ENCODE measurements around the gene ADAR. TPM values are rescaled to one million over a fixed set of nuclear protein-coding genes. Genes with fewer than 3 reads are reported as not detected.

ADAR gene
- total RNA-seq, 1 experiment from 2014 or later: 168 TPM

GRCh38 chr1:154626456-154627256 lies 18.7 kb upstream of the ADAR start:
- no peaks in the 10 kb centered on the region for H3K9me3 Mint-ChIP-seq (ENCODE audit: unreplicated experiment)
- peak overlapping the region; percentile 84 for H3K4me3 Mint-ChIP-seq (ENCODE audit: unreplicated experiment)
- peak; percentile 36 for DNase-seq (ENCODE audit: unreplicated experiment)
- ChIA-PET CTCF (interaction anchor here (0.6 to 2.8 kb wide), 12 partner anchors 16 to 464 kb away, joined by 3 to 11 read pairs (median 4); no protein-coding TSS in a partner anchor), POLR2A (interaction anchor here (0.6 to 7.3 kb wide), 25 partner anchors 9 to 1656 kb away, joined by 3 to 161 read pairs (median 4); partner anchors contain the start of genes ADAR, SHC1, SLC39A1 and SMG5)
- TF ChIP-seq CTCF (IDR thresholded peaks at IDR 0.05; ENCODE audit: unreplicated experiment): no peak
- peaks cover 30% of the 10 kb centered on the region for H3K4me1 Mint-ChIP-seq (ENCODE audit: insufficient read depth, unreplicated experiment)
- peak overlapping the region; percentile 99 for H3K27ac Mint-ChIP-seq (ENCODE audit: low read depth, unreplicated experiment)
- TSS peak; percentile 42 for BruUV-seq (replicated peaks)
- intact Hi-C loops (cut with micrococcal nuclease): loop anchor here (1.0 to 2.0 kb wide), 2 partner anchors 18 to 67 kb away; partner anchors contain the start of gene ADAR
- H3K27me3 Mint-ChIP-seq (ENCODE audit: insufficient read depth, unreplicated experiment): peaks cover 18% of the 10 kb centered on the region
- H3K36me3 Mint-ChIP-seq (ENCODE audit: insufficient read depth, unreplicated experiment): peaks cover 28% of the 10 kb centered on the region

GRCh38 chr1:154624746-154625643 lies 17.0 kb upstream of the ADAR start:
- Mint-ChIP-seq H3K4me1 (ENCODE audit: insufficient read depth, unreplicated experiment) (peaks cover 30% of the 10 kb centered on the region), H3K27me3 (ENCODE audit: insufficient read depth, unreplicated experiment) (peaks cover 1% of the 10 kb centered on the region), H3K36me3 (ENCODE audit: insufficient read depth, unreplicated experiment) (peaks cover 28% of the 10 kb centered on the region), H3K4me3 (ENCODE audit: unreplicated experiment) (peak overlapping the region; percentile 16), H3K27ac (ENCODE audit: low read depth, unreplicated experiment) (peak overlapping the region; percentile 16), H3K9me3 (ENCODE audit: unreplicated experiment) (no peaks in the 10 kb centered on the region)
- TSS peak; percentile 5 for BruUV-seq (replicated peaks)
- intact Hi-C loops (cut with micrococcal nuclease): no loop called here
- ChIA-PET CTCF (interaction anchor here (0.6 to 2.8 kb wide), 8 partner anchors 15 to 1232 kb away, joined by 3 to 11 read pairs (median 3); no protein-coding TSS in a partner anchor), POLR2A (interaction anchor here (0.9 to 7.3 kb wide), 6 partner anchors 8 to 296 kb away, joined by 3 to 161 read pairs (median 3); partner anchors contain the start of gene ADAR)
- no peak for DNase-seq (ENCODE audit: unreplicated experiment)
- no peak for TF ChIP-seq CTCF (IDR thresholded peaks at IDR 0.05; ENCODE audit: unreplicated experiment)

- H3K36me3 Mint-ChIP-seq (ENCODE audit: insufficient read depth, unreplicated experiment): peaks cover 28% of the 10 kb centered on the region
- H3K27ac Mint-ChIP-seq (ENCODE audit: low read depth, unreplicated experiment): no peak overlapping the region
- ChIA-PET CTCF (interaction anchor here (1.3 to 1.8 kb wide), 2 partner anchors 64 to 462 kb away, joined by 4 to 6 read pairs; no protein-coding TSS in a partner anchor), POLR2A (interaction anchor here (1.1 to 7.3 kb wide), 4 partner anchors 8 to 337 kb away, joined by 3 to 161 read pairs (median 3); partner anchors contain the start of gene ADAR)
- no peak for DNase-seq (ENCODE audit: unreplicated experiment)
- BruUV-seq (replicated peaks): no TSS peak
- no peak for TF ChIP-seq CTCF (IDR thresholded peaks at IDR 0.05; ENCODE audit: unreplicated experiment)
- intact Hi-C loops (cut with micrococcal nuclease): no loop called here
- H3K27me3 Mint-ChIP-seq (ENCODE audit: insufficient read depth, unreplicated experiment): no peaks in the 10 kb centered on the region
- H3K4me3 Mint-ChIP-seq (ENCODE audit: unreplicated experiment): no peak overlapping the region
- no peaks in the 10 kb centered on the region for H3K9me3 Mint-ChIP-seq (ENCODE audit: unreplicated experiment)
- H3K4me1 Mint-ChIP-seq (ENCODE audit: insufficient read depth, unreplicated experiment): peaks cover 25% of the 10 kb centered on the region
These were observed 15.4 kb upstream of the ADAR start for GRCh38 chr1:154623358-154623757.

Measured in MCF 10A (cell line).